Small intestine (tissue), 16 donors: Measurements from ENCODE around the gene TXNDC17. TPM values are rescaled to one million over a fixed set of nuclear protein-coding genes. Genes with fewer than 3 reads are reported as not detected.
"Not testable (repeated sequence)": the region's sequence is repeated elsewhere in the genome, so short reads cannot be mapped to it uniquely, and the experiment has no call there.

ENCODE experiments used
- DNase-seq, 2 donors: peaks; one replicate each; pipeline versions ENCODE4 v3.0.0 to v3.0.0-alpha.2; 2013
- FAIRE-seq: peaks from 2 replicates; lab custom pipeline; 2012; peaks lifted over from hg19 to GRCh38; lab: Jason Lieb, UNC
- H3K27ac ChIP-seq, 3 donors: one replicate each; pipeline ENCODE4 v1.5.1; 2013; ENCODE audit warnings: low read length in 2 of 3, mild to moderate bottlenecking in 2 of 3, control low read depth in 1 of 3, inconsistent platforms in 1 of 3, low read depth in 1 of 3, moderate library complexity in 1 of 3
- H3K27me3 ChIP-seq, 3 donors: one replicate each; pipeline ENCODE4 v1.6.1; 2013; ENCODE audit warnings: low read length in 3 of 3, inconsistent platforms in 1 of 3; ENCODE audit not compliant: control insufficient read depth in 3 of 3, insufficient read depth in 3 of 3
- H3K36me3 ChIP-seq, 3 donors: one replicate each; pipeline ENCODE4 v1.6.1; 2013; ENCODE audit warnings: low read length in 3 of 3, inconsistent platforms in 1 of 3, low read depth in 1 of 3, mild to moderate bottlenecking in 1 of 3, moderate library complexity in 1 of 3; ENCODE audit not compliant: control insufficient read depth in 3 of 3, insufficient read depth in 2 of 3
- H3K4me1 ChIP-seq, 3 donors: one replicate each; pipeline ENCODE4 v1.6.1; 2013; ENCODE audit warnings: low read length in 2 of 3, inconsistent platforms in 1 of 3, low read depth in 1 of 3, mild to moderate bottlenecking in 1 of 3, moderate library complexity in 1 of 3; ENCODE audit not compliant: control insufficient read depth in 3 of 3, insufficient read depth in 2 of 3
- H3K4me3 ChIP-seq, 3 donors: one replicate each; pipeline ENCODE4 v1.5.1; 2013; ENCODE audit warnings: low read length in 3 of 3, control low read depth in 1 of 3, inconsistent platforms in 1 of 3, low read depth in 1 of 3, mild to moderate bottlenecking in 1 of 3, moderate library complexity in 1 of 3
- H3K9me3 ChIP-seq, 2 donors: one replicate each; pipeline ENCODE4 v1.6.1; 2013; ENCODE audit warnings: low read depth in 1 of 2, low read length in 1 of 2; ENCODE audit not compliant: control insufficient read depth in 2 of 2, insufficient read depth in 1 of 2
- WGBS, 3 donors: extraction: QIAGEN DNeasy Blood & Tissue Kit; methylation state at CpG; one replicate each; pipeline ENCODE4 v1.1.7; 2013; 5-methylcytosine and 5-hydroxymethylcytosine counted together
- long read RNA-seq, 10 donors: transcript quantifications; one replicate each; lab custom pipeline, GENCODE V29; 2026
- polyA plus RNA-seq, 4 donors: library from polyadenylated mRNA; stranded (reverse) in 3 of 4; unstranded in 1 of 4; fragments of 200-250 nt in 3 of 4; fragments of 120-200 nt in 1 of 4; gene quantifications; one replicate each; pipeline versions ENCODE4 v1.2.1 to v1.2.3, GENCODE V29; 2013
- donor health status: healthy with polysubstance abuse.
- donor health status: control.
- donor health status: control.
- donor health status: Bipolar disorder and iron deficiency.
- donor health status: healthy.

TXNDC17 gene
- 100 to 1,000 TPM; 137 to 647 (median 322) TPM for polyA plus RNA-seq
- long read RNA-seq, donor 1 = 0 reads
- long read RNA-seq, donor 2, transcript TXNDC17-201 (4 exons, 2,219 nt) = major isoform, 49 of 65 reads
- long read RNA-seq, donor 2, partial matches to known transcripts = 0 of 65 reads
- long read RNA-seq, donor 2, other reads (novel, unspliced or antisense) = 0 of 65 reads
- long read RNA-seq, donor 3, transcript TXNDC17-202 (4 exons, 459 nt) = minor isoform, 14 of 103 reads
- long read RNA-seq, donor 3, transcript TXNDC17-203 (3 exons, 420 nt) = minor isoform, 6 of 103 reads
- long read RNA-seq, donor 3, transcript TXNDC17-201 (4 exons, 2,219 nt) = major isoform, 69 of 103 reads
- long read RNA-seq, donor 3, transcript TXNDC17-206 (1 exons, 2,100 nt) = minor isoform, 9 of 103 reads
- long read RNA-seq, donor 3, partial matches to known transcripts = 0 of 103 reads
- long read RNA-seq, donor 3, other reads (novel, unspliced or antisense) = 0 of 103 reads
- long read RNA-seq, donor 4, partial matches to known transcripts = 0 of 4 reads
- long read RNA-seq, donor 4, other reads (novel, unspliced or antisense) = 0 of 4 reads
- long read RNA-seq, donor 5, transcript TXNDC17-202 (4 exons, 459 nt) = minor isoform, 6 of 43 reads
- long read RNA-seq, donor 5, transcript TXNDC17-201 (4 exons, 2,219 nt) = major isoform, 28 of 43 reads
- long read RNA-seq, donor 5, partial matches to known transcripts = 0 of 43 reads
- long read RNA-seq, donor 5, other reads (novel, unspliced or antisense) = 0 of 43 reads
- long read RNA-seq, donor 6, transcript TXNDC17-202 (4 exons, 459 nt) = minor isoform, 8 of 95 reads
- long read RNA-seq, donor 6, transcript TXNDC17-201 (4 exons, 2,219 nt) = major isoform, 72 of 95 reads
- long read RNA-seq, donor 6, partial matches to known transcripts = 6 of 95 reads
- long read RNA-seq, donor 6, other reads (novel, unspliced or antisense) = 0 of 95 reads
- long read RNA-seq, donor 7, transcript TXNDC17-201 (4 exons, 2,219 nt) = major isoform, 54 of 150 reads
- long read RNA-seq, donor 7, transcript TXNDC17-202 (4 exons, 459 nt) = minor isoform, 5 of 150 reads
- long read RNA-seq, donor 7, partial matches to known transcripts = 23 of 150 reads
- long read RNA-seq, donor 7, other reads (novel, unspliced or antisense) = 59 of 150 reads
- long read RNA-seq, donor 8, transcript TXNDC17-201 (4 exons, 2,219 nt) = major isoform, 7 of 9 reads
- long read RNA-seq, donor 8, partial matches to known transcripts = 0 of 9 reads
- long read RNA-seq, donor 8, other reads (novel, unspliced or antisense) = 0 of 9 reads
- long read RNA-seq, donor 9, transcript TXNDC17-201 (4 exons, 2,219 nt) = major isoform, 12 of 15 reads
- long read RNA-seq, donor 9, partial matches to known transcripts = 0 of 15 reads
- long read RNA-seq, donor 9, other reads (novel, unspliced or antisense) = 0 of 15 reads
- long read RNA-seq, donor 10, transcript TXNDC17-209 (4 exons, 391 nt) = minor isoform, 8 of 103 reads
- long read RNA-seq, donor 10, transcript TXNDC17-202 (4 exons, 459 nt) = minor isoform, 14 of 103 reads
- long read RNA-seq, donor 10, transcript TXNDC17-201 (4 exons, 2,219 nt) = major isoform, 74 of 103 reads
- long read RNA-seq, donor 10, partial matches to known transcripts = 0 of 103 reads
- long read RNA-seq, donor 10, other reads (novel, unspliced or antisense) = 0 of 103 reads

DNA sequence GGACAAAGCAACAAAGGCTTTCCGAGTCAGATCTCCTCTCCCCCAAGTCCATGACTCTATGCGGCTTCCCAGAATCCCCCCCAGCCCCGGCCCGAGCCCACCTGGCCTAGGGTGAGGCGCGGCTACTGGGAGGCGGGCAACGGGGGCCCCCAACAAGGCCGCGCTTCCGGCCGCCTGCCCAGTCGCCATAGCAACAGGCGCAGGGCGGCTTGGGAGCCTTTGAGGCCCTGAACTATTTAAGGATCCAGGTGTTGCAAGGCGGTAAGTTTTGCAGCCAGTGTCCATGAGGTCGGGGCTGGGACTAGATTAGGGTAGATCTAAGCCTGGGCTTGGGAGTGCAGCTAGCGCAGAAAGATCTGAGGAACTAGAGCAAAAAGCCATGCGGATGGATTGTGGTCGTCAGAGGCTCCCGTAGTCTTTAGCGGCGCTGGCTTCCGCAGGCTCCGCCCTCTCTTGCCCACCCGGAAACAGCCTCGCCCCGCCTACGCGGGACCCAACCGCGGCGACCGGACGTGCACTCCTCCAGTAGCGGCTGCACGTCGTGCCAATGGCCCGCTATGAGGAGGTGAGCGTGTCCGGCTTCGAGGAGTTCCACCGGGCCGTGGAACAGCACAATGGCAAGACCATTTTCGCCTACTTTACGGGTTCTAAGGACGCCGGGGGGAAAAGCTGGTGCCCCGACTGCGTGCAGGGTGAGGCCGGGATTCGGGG, at the start of gene TXNDC17, which contains the start of gene KIAA0753:
Gene TXNDC17, plus strand, starts transcription at position 525 of the 711 bp plus-strand sequence. Its CDS starts 23 bp downstream, at position 548.
Gene KIAA0753, minus strand, starts transcription at position 176 of the 711 bp plus-strand sequence. CDS start 5,608 bp downstream, outside the sequence.
- FAIRE-seq = no peak
- Histone ChIP-seq H3K4me1 (peaks cover 2 to 11% (median 11%) of the 10 kb centered on the region in 3 donors), H3K36me3 (peaks cover 0 to 5% (median 3%) of the 10 kb centered on the region in 3 donors), H3K4me3 (peak within 1 kb of the TSS; percentile 74 to 98 (median 87)), H3K27me3 (no peaks in the 10 kb centered on the region), H3K27ac (peak within 1 kb of the TSS; percentile 84 to 99 (median 92)), H3K9me3 (no peaks in the 10 kb centered on the region)
- 0 to 1% (median 0%) methylated on average over 47 to 52 of the region's 52 CpGs for WGBS, 3 donors
- DNase-seq = peak; percentile 88 to 97

- DNase-seq (no peak), FAIRE-seq (no peak)
- peaks cover 0 to 4% (median 0%) of the 10 kb centered on the region in 3 donors for H3K4me1 ChIP-seq
- peaks cover 8 to 38% (median 27%) of the 10 kb centered on the region in 3 donors for H3K36me3 ChIP-seq
- 76 to 81% (median 81%) methylated on average over 7 of the region's 7 CpGs for WGBS, 3 donors
- H3K27ac ChIP-seq = no peak overlapping the region
- H3K27me3 ChIP-seq = no peaks in the 10 kb centered on the region
- no peak overlapping the region for H3K4me3 ChIP-seq
- no peaks in the 10 kb centered on the region for H3K9me3 ChIP-seq
These were observed 49.2 kb upstream of the TXNDC17 start for GRCh38 chr17:6591599-6592158.

DNA sequence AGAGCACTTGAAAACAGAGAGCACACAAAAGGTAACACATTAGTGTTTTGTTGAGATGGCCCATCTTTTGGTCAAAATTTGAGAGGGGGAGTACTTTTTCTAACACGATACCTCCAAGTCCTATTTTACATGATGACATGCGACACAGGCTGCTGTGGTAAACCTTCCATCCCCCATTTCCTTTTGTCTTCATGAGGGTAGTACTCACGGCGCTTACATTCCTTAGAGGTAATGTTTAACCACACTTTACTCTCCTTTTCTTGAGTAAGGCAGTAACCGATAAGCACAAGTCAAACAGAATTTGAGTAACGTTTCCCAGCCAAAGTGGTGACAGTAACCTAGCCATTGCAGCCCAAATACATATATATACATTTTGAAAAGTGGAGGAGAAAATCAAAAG, 48.7 kb upstream of the TXNDC17 start:
- Histone ChIP-seq H3K27ac (no peak overlapping the region), H3K9me3 (no peaks in the 10 kb centered on the region), H3K27me3 (no peaks in the 10 kb centered on the region), H3K36me3 (peaks cover 8 to 34% (median 27%) of the 10 kb centered on the region in 3 donors), H3K4me1 (peaks cover 0 to 4% (median 0%) of the 10 kb centered on the region in 3 donors), H3K4me3 (no peak overlapping the region)
- FAIRE-seq (no peak), DNase-seq (peak; percentile 40 to 70)
- 17 to 65% (median 35%) methylated on average over 6 of the region's 6 CpGs for WGBS, 3 donors

DNA sequence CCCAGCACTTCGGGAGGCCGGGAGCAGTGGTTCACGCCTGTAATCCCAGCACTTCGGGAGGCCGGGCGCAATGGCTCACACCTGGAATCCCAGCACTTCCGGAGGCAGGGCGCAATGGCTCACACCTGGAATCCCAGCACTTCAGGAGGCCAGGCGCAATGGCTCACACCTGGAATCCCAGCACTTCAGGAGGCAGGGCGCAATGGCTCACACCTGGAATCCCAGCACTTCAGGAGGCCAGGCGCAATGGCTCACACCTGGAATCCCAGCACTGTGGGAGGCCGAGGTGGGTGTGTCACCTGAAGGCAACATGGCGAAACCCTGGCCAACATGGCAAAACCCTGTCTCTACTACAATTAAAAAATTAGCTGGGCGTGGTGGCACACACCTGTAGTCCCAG, 47.5 kb upstream of the TXNDC17 start:
- peaks cover 8 to 32% (median 24%) of the 10 kb centered on the region in 3 donors for H3K36me3 ChIP-seq
- H3K4me3 ChIP-seq, DNase-seq, H3K4me1 ChIP-seq, H3K27ac ChIP-seq, H3K9me3 ChIP-seq, H3K27me3 ChIP-seq, FAIRE-seq: not testable (repeated sequence)
- WGBS, 3 donors = 96 to 98% (median 97%) methylated on average over 14 of the region's 14 CpGs

GRCh38 chr17:6596081-6596480, 44.8 kb upstream of the TXNDC17 start:
- H3K4me3 ChIP-seq = no peak overlapping the region
- peaks cover 0 to 4% (median 0%) of the 10 kb centered on the region in 3 donors for H3K4me1 ChIP-seq
- no peak for FAIRE-seq
- DNase-seq = no peak
- H3K27ac ChIP-seq = no peak overlapping the region
- H3K9me3 ChIP-seq = no peaks in the 10 kb centered on the region
- WGBS, 3 donors = 92 to 96% (median 96%) methylated on average over 7 of the region's 7 CpGs
- peaks cover 8 to 29% (median 14%) of the 10 kb centered on the region in 3 donors for H3K36me3 ChIP-seq
- H3K27me3 ChIP-seq = no peaks in the 10 kb centered on the region

GRCh38 chr17:6596511-6596910, 44.3 kb upstream of the TXNDC17 start:
- H3K27me3 ChIP-seq = no peaks in the 10 kb centered on the region
- WGBS, 3 donors = 86 to 94% (median 90%) methylated on average over 2 of the region's 2 CpGs
- H3K9me3 ChIP-seq = no peaks in the 10 kb centered on the region
- FAIRE-seq (no peak), DNase-seq (no peak)
- H3K36me3 ChIP-seq = peaks cover 8 to 31% (median 14%) of the 10 kb centered on the region in 3 donors
- no peak overlapping the region for H3K27ac ChIP-seq
- H3K4me3 ChIP-seq = no peak overlapping the region
- H3K4me1 ChIP-seq = peaks cover 0 to 4% (median 0%) of the 10 kb centered on the region in 3 donors
